DND-41 (cell line): ENCODE results near the gene ACAD8.

Source experiments
- EZH2 ChIP-seq: IDR thresholded peaks from 3 replicates; pipeline ENCODE4 v1.6.1; 2012; ENCODE audit warnings: borderline replicate concordance, low read depth, mild to moderate bottlenecking, moderate library complexity, low read length, inconsistent platforms; ENCODE audit not compliant: severe bottlenecking
- TF ChIP-seq, protein P1 (sequence below): IDR thresholded peaks from 2 replicates; pipeline ENCODE4 v1.5.1; 2012; ENCODE audit warnings: borderline replicate concordance, low read length, moderate library complexity, mild to moderate bottlenecking; ENCODE audit not compliant: poor library complexity, severe bottlenecking; ENCODE audit errors: extremely low read depth

DNA sequence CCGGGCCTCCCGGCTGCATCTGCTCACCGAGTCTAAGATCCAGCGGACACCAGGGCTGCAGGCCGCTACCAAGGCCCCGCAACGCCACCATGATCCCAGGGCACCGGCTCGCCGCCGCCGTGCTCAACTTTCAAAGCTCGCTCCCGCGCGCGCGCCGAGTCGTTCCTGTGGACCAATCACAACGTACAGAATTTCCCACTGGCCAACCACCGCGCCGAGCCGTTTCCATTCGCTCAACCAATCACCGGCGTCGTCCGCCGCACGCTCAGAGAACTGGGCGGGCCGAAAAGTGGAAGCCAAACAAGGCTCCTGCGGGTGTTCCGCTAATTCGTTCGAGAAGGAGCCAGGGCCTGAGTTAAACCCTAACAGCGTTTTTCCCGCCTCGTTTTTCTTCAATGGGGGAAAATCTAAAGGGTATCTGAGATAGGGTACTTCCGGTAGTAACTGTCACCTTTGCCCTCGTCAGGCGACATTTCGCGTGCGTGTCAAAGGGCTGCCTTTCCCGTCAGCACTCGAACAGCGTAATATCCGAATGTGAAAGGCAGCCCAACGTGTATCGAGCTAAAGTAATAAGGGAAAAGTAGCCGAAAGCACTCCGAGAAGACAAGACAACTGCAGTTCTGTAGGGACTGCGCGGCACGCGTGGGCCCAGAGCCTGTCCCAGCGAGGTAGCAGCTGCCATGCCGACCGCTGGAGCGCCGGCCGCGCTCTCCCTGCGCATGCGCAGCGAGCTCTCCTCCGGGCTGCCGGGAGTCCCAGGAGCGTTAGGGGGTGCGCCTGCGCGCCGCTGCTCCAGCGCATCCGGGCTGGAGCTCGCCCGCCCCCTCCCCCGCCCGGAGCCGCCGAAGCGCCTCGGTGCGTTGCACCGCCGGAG is 29.3 kb upstream of the ACAD8 start, which contains the start of the genes NCAPD3 and VPS26B:
- TF ChIP-seq, protein P1, sequence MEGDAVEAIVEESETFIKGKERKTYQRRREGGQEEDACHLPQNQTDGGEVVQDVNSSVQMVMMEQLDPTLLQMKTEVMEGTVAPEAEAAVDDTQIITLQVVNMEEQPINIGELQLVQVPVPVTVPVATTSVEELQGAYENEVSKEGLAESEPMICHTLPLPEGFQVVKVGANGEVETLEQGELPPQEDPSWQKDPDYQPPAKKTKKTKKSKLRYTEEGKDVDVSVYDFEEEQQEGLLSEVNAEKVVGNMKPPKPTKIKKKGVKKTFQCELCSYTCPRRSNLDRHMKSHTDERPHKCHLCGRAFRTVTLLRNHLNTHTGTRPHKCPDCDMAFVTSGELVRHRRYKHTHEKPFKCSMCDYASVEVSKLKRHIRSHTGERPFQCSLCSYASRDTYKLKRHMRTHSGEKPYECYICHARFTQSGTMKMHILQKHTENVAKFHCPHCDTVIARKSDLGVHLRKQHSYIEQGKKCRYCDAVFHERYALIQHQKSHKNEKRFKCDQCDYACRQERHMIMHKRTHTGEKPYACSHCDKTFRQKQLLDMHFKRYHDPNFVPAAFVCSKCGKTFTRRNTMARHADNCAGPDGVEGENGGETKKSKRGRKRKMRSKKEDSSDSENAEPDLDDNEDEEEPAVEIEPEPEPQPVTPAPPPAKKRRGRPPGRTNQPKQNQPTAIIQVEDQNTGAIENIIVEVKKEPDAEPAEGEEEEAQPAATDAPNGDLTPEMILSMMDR = peak; percentile 15
- no peak for TF ChIP-seq EZH2
